Heart left ventricle (tissue), 16 donors: ENCODE results near the gene HAUS3. TPM values are rescaled to one million over a fixed set of nuclear protein-coding genes. Genes with fewer than 3 reads are reported as not detected.

Source experiments
- ATAC-seq, 4 donors: fragments of 200-7000 bp; cut with Tn5 transposase; one replicate each; pipeline ENCODE4 v1.9.1; 2020 to 2022; ENCODE audit warnings: moderate library complexity in 4 of 4, mild to moderate bottlenecking in 3 of 4, moderate number of reproducible peaks in 1 of 4
- DNase-seq, 5 donors: peaks; one replicate each; pipeline ENCODE4 v3.0.0-alpha.2; 2020
- H3K27ac ChIP-seq, 12 donors: fragments of 200-600 bp; sonication (generic) in 4 of 12; one replicate each; pipeline versions ENCODE4 v1.5.0 to v1.8.0; 2016 to 2022; ENCODE audit warnings: mild to moderate bottlenecking in 2 of 12
- H3K27me3 ChIP-seq, 9 donors: fragments of 200-600 bp; sonication (generic) in 2 of 9; one replicate each; pipeline versions ENCODE4 v1.5.1 to v1.8.0; 2016 to 2022; ENCODE audit warnings: mild to moderate bottlenecking in 3 of 9
- H3K36me3 ChIP-seq, 9 donors: fragments of 200-600 bp; sonication (generic) in 2 of 9; one replicate each; pipeline versions ENCODE4 v1.5.0 to v1.8.0; 2018 to 2022; ENCODE audit warnings: mild to moderate bottlenecking in 2 of 9
- H3K4me1 ChIP-seq, 12 donors: fragments of 200-600 bp; sonication (generic) in 4 of 12; one replicate each; pipeline versions ENCODE4 v1.5.0 to v1.8.0; 2016 to 2022; ENCODE audit warnings: mild to moderate bottlenecking in 3 of 12
- H3K4me3 ChIP-seq, 12 donors: fragments of 200-600 bp; sonication (generic) in 4 of 12; one replicate each; pipeline versions ENCODE4 v1.5.0 to v1.8.0; 2017 to 2022; ENCODE audit warnings: mild to moderate bottlenecking in 9 of 12, moderate library complexity in 4 of 12
- H3K9me3 ChIP-seq, 12 donors: fragments of 200-600 bp; sonication (generic) in 4 of 12; one replicate each; pipeline versions ENCODE4 v1.5.0 to v1.8.0; 2016 to 2022; ENCODE audit warnings: mild to moderate bottlenecking in 1 of 12
- POLR2A ChIP-seq, 2 donors: fragments of 450-650 bp; IDR thresholded peaks; one replicate each; pipeline ENCODE4 v1.6.1; 2017; ENCODE audit warnings: antibody characterized with exemption in 2 of 2, mild to moderate bottlenecking in 2 of 2, moderate library complexity in 2 of 2
- WGBS, 4 donors: extraction: QIAGEN DNeasy Blood & Tissue Kit in 2 of 4; methylation state at CpG; one replicate each; pipeline versions ENCODE4 v1.1.5 to v1.1.7; 2013 to 2018; 5-methylcytosine and 5-hydroxymethylcytosine counted together
- intact Hi-C, 10 donors: fragments of 100-400 bp; cut with DNase I; formaldehyde crosslinking; loops; one replicate each; pipeline versions ENCODE4 v1.11.1 to v1.14.2; 2022
- polyA plus RNA-seq, 2 donors: library from polyadenylated mRNA; stranded (reverse); fragments of 200-250 nt; gene quantifications; one replicate each; pipeline ENCODE4 v1.2.3, GENCODE V29; 2013
- total RNA-seq, 9 donors: library from RNA; depleted of rRNA in 2 of 9; stranded (reverse); fragments of >200 nt in 2 of 9; fragmentation: NEBNext Ultra II Directional in 3 of 9; extraction: Animal tissue kit (Norgen Biotek cat#: 25700) in 3 of 9; gene quantifications; one replicate each; pipeline versions ENCODE4 v1.1.0 to v1.2.4, GENCODE V29; 2016 to 2023
- TF ChIP-seq, protein P1 (sequence below), 12 donors: fragments of 200-600 bp; sonication (generic) in 4 of 12; IDR thresholded peaks; one replicate each; pipeline versions ENCODE4 v1.5.0 to v1.8.0; 2018 to 2022; ENCODE audit warnings: antibody characterized with exemption in 12 of 12, mild to moderate bottlenecking in 5 of 12
- donor health status: ischemic (EF 13 %, LVEDD 7.1; RV severe dilation, severe dysfunction).
- donor health status: healthy with polysubstance abuse.
- donor health status: DM: no; HTN: yes; CAD: no.
- donor health status: DM: no; HTN: no; CAD: no.
- donor health status: ischemic (EF 25% LVEDD 6.9; RV normal size, moderate dysfunction).
- donor health status: ischemic (EF 25% LVEDD 5.7; RV mildly dilated, moderate dysfunction).
- donor health status: healthy.
- donor health status: DM: yes; HTN: yes; CAD: no.
- donor health status: ischemic (EF 35%, LVEDD 5.7; RV mildly dilated, moderate dysfunction).
- donor health status: nonischemic (EF 11% LVEDD 7.7; RV severe dilation, severe dysfunction).
- donor health status: DM: yes; HTN: yes; CAD: no.
- donor health status: PGD.
- donor health status: ischemic (EF 29% LVEDD 5.4; RV normal size, mild dysfunction).
- donor health status: nonischemic (EF 23%, LVEDD 6.1; RV moderate dilation, normal function).

Gene HAUS3
- total and polyA plus RNA-seq, 11 donors = 4.2 to 8.3 (median 6.3) TPM

DNA sequence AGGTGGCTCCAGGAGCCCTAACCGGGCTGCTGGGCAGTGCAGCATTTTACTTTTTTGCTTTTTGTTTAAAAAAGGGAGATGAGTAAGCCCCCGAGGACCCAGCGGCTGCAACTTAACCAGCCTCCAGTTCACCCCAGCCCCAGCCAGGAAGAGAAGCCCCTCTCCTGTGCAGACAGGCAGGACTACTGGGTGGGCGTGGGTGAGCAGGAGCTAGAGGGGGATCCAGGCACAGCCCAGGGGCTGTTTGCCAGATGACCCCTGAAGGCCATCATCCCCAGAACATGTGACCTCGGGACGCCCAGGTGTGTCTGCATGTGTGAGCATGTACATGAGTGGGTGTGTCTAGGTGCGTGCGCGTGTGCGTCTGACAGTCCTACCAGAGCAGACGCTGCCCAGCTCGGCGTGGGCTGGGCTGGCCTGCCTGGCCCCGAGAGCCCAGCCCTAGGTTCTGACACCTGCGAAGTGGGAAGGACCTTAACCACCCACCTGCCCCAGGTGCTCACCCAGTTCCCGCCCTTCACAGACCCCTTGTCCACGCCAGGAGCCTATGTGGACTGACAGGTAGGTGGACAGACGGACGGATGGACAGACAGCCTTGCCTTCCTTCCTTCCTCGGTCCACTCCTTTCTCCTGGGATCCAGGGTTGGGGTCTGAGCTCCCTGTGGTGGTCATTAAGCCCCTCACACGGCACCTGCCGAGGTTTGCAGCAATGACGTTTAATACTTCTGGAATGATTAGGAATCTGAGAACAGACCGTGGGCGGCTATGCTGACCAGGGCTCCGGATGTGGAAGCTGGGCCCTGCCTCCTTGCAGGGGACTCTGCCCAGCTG lies 7.8 kb upstream of the HAUS3 start:
- WGBS, 4 donors = 85 to 90% (median 87%) methylated on average over 16 to 26 of the region's 26 CpGs
- peaks cover 0 to 80% (median 69%) of the 10 kb centered on the region in 9 donors for H3K36me3 ChIP-seq
- no peak for TF ChIP-seq POLR2A (IDR thresholded peaks at IDR 0.05)
- TF ChIP-seq, protein P1, sequence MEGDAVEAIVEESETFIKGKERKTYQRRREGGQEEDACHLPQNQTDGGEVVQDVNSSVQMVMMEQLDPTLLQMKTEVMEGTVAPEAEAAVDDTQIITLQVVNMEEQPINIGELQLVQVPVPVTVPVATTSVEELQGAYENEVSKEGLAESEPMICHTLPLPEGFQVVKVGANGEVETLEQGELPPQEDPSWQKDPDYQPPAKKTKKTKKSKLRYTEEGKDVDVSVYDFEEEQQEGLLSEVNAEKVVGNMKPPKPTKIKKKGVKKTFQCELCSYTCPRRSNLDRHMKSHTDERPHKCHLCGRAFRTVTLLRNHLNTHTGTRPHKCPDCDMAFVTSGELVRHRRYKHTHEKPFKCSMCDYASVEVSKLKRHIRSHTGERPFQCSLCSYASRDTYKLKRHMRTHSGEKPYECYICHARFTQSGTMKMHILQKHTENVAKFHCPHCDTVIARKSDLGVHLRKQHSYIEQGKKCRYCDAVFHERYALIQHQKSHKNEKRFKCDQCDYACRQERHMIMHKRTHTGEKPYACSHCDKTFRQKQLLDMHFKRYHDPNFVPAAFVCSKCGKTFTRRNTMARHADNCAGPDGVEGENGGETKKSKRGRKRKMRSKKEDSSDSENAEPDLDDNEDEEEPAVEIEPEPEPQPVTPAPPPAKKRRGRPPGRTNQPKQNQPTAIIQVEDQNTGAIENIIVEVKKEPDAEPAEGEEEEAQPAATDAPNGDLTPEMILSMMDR (IDR thresholded peaks at IDR 0.05) = no peak

DNA sequence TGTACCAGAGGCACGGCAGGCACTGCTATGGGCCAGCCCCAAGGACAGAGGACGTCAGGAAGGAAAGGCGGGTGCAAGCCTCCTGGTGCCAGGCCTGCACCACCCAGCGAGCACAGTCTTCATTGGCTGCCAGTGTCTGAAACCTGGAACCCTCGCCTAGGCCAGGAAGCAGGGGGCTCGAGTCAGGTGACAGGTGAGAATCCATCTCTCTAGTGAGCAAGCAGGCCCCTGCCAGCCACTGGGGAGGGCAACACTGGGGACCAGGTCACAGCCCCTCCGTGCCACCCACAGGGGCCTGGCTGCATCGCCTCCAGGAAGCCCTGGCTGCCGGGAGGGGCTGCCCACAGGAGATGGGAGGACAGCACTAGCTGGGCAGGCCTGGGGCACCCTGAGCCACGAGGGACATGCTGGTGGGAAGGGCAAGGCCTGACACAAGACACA lies 6.9 kb upstream of the HAUS3 start:
- intact Hi-C loops = loop anchor here in 3 of 10 donors (10.0 kb wide), 3 partner anchors 286 to 716 kb away; partner anchors contain the start of genes FAM193A (in 1 of the 3), GRK4 (in 1 of the 3) and NOP14 (in 1 of the 3)
- TF ChIP-seq, protein P1 (IDR thresholded peaks at IDR 0.05) = no peak
- no peak for TF ChIP-seq POLR2A (IDR thresholded peaks at IDR 0.05)
- Histone ChIP-seq H3K4me1 (peaks cover 4 to 36% (median 26%) of the 10 kb centered on the region in 12 donors), H3K36me3 (peaks cover 0 to 71% (median 60%) of the 10 kb centered on the region in 9 donors), H3K4me3 (no peak overlapping the region), H3K27me3 (no peaks in the 10 kb centered on the region), H3K9me3 (no peaks in the 10 kb centered on the region), H3K27ac (no peak overlapping the region)
- 70 to 83% (median 73%) methylated on average over 4 to 10 of the region's 10 CpGs for WGBS, 4 donors
- DNase-seq (peak in 3 of 5 donors; percentile 18 to 64 (median 26)), ATAC-seq (no peak)

More for the DNA sequence above, 7.8 kb upstream of the HAUS3 start:
- Histone ChIP-seq H3K27ac (no peak overlapping the region), H3K9me3 (no peaks in the 10 kb centered on the region), H3K27me3 (no peaks in the 10 kb centered on the region), H3K4me1 (peaks cover 4 to 35% (median 19%) of the 10 kb centered on the region in 12 donors), H3K4me3 (no peak overlapping the region)
- ATAC-seq (no peak), DNase-seq (peak in 2 of 5 donors; percentile 22 to 50)
- intact Hi-C loops = loop anchor here in 5 of 10 donors (10.0 kb wide), 4 partner anchors 165 to 715 kb away; partner anchors contain the start of genes CFAP99 (in 2 of the 5), ZFYVE28 (in 2 of the 5), FAM193A (in 1 of the 5) and GRK4 (in 1 of the 5)

DNA sequence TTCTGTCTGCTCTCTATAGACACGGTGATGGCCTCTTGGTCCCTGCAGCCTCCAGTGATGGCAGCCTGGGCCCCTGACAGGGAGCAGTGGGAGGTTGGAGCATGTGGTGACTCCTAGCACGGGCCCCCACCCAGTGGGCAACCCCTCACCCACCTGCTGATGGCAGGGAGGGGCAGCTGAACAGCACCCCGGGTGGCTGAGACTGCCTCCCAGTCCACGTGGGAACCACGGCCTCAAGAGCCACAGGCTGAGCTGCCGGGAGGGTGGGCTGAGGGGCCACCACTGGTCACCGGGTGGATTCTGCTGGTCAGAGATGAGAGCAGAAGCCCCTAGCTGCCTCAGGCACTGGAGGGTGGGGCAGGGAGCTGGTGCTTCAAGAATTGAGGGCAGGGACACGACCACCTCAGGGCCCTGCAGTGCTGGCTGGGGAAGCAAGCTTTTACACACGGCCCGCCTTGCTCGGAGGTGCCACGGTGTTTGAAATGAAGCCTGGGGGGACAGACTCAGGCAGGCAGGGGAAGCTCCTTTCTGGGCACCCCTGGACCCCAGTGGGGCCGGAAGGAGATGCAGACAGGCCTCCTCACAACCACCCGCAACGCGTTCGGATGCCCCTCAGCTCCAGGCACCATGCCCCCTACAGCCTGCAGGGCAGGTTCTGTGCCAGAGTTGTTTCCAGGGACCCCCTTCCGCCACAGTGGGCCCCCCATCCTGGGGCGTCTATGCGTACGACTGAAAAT lies 6.3 kb upstream of the HAUS3 start:
- WGBS, 4 donors = 84 to 88% (median 85%) methylated on average over 11 to 21 of the region's 21 CpGs

More for the DNA sequence above, 6.3 kb upstream of the HAUS3 start:
- TF ChIP-seq, protein P1 (IDR thresholded peaks at IDR 0.05) = no peak
- no peak for TF ChIP-seq POLR2A (IDR thresholded peaks at IDR 0.05)
- Histone ChIP-seq H3K4me1 (peaks cover 2 to 36% (median 28%) of the 10 kb centered on the region in 12 donors), H3K27me3 (no peaks in the 10 kb centered on the region), H3K36me3 (peaks cover 0 to 65% (median 53%) of the 10 kb centered on the region in 9 donors), H3K4me3 (no peak overlapping the region), H3K9me3 (no peaks in the 10 kb centered on the region), H3K27ac (no peak overlapping the region)
- DNase-seq = peak in 3 of 5 donors; percentile 5 to 52 (median 21)
- intact Hi-C loops = loop anchor here in 3 of 10 donors (10.0 kb wide), 3 partner anchors 287 to 717 kb away; partner anchors contain the start of genes FAM193A (in 1 of the 3), GRK4 (in 1 of the 3) and NOP14 (in 1 of the 3)
- ATAC-seq = no peak
